ENCODE measurements around the gene TERF2IP. TPM values are rescaled to one million over a fixed set of nuclear protein-coding genes. Genes with fewer than 3 reads are reported as not detected.

TERF2IP gene
- total RNA-seq, 4 donors from 2014 or later: 72.6 to 97.2 (median 85.2) TPM

DNA sequence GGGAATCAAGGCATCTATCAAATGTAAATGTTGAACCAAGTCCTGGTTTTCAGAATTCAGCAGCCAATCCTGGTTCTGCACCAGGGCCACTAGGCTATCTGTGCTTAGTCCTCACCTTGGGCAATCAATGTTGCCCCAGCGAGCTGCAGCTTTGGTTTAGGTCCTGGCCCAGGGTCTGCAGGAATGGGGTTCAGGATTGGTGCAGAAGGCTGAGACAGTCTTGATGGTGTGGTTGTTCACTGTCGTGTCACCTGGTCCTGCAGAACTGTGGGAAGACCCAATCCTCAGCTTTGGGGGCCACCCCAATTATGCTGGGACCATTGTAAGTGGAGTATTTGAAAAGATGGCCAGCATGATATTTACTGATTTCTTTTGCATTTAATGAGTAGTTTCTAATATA lies 10.6 kb downstream of the TERF2IP start:
- intact Hi-C loops (cut with DNase I; ENCODE audit: low total_unique reads): no loop called here
- TF ChIP-seq, protein P1, sequence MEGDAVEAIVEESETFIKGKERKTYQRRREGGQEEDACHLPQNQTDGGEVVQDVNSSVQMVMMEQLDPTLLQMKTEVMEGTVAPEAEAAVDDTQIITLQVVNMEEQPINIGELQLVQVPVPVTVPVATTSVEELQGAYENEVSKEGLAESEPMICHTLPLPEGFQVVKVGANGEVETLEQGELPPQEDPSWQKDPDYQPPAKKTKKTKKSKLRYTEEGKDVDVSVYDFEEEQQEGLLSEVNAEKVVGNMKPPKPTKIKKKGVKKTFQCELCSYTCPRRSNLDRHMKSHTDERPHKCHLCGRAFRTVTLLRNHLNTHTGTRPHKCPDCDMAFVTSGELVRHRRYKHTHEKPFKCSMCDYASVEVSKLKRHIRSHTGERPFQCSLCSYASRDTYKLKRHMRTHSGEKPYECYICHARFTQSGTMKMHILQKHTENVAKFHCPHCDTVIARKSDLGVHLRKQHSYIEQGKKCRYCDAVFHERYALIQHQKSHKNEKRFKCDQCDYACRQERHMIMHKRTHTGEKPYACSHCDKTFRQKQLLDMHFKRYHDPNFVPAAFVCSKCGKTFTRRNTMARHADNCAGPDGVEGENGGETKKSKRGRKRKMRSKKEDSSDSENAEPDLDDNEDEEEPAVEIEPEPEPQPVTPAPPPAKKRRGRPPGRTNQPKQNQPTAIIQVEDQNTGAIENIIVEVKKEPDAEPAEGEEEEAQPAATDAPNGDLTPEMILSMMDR (IDR thresholded peaks at IDR 0.05): no peak
- TF ChIP-seq POLR2A (IDR thresholded peaks at IDR 0.05): no peak
- no peak for DNase-seq (ENCODE audit: low spot score in 2 of 2)
- WGBS, 2 donors: 95 to 100% methylated on average over 2 of the region's 2 CpGs
- H3K4me3 ChIP-seq (ENCODE audit: low read depth, poor library complexity, severe bottlenecking): no peak overlapping the region

DNA sequence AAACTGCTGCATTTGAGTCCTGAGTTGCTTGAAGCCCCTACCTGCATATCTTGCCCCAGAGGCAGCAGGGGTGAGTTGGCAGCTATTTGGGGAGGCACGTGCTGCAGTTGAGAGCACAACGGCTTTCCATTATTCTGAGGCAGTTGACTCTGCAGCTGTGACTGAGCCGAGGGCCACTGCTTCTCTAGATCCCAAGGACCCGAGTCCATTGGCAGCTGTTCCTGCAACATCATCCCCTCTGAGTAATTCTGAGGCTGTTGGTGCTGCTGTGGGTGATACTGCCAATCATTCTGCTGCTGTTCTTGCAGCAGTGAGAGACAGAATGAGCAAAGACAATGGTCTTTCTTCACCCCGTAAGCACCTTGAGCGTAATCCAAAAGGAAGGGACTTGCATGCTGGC lies 12.7 kb downstream of the TERF2IP start:
- TF ChIP-seq, protein P1 (IDR thresholded peaks at IDR 0.05): no peak
- TF ChIP-seq POLR2A (IDR thresholded peaks at IDR 0.05): no peak
- H3K4me3 ChIP-seq (ENCODE audit: low read depth, poor library complexity, severe bottlenecking): no peak overlapping the region
- 90% methylated on average over 6 of the region's 6 CpGs for WGBS, 2 donors
- DNase-seq (ENCODE audit: low spot score in 2 of 2): no peak
- intact Hi-C loops (cut with DNase I; ENCODE audit: low total_unique reads): no loop called here

- TF ChIP-seq, protein P1 (IDR thresholded peaks at IDR 0.05): no peak
- no peak for TF ChIP-seq POLR2A (IDR thresholded peaks at IDR 0.05)
- no peak for DNase-seq (ENCODE audit: low spot score in 2 of 2)
- 56 to 75% methylated on average over 4 of the region's 4 CpGs for WGBS, 2 donors
- intact Hi-C loops (cut with DNase I; ENCODE audit: low total_unique reads): no loop called here
- H3K4me3 ChIP-seq (ENCODE audit: low read depth, poor library complexity, severe bottlenecking): no peak overlapping the region
Measured at GRCh38 chr16:75660726-75661302, 13.2 kb downstream of the TERF2IP start.

GRCh38 chr16:75667503-75667902 lies 19.9 kb downstream of the TERF2IP start:
- no peak overlapping the region for H3K4me3 ChIP-seq (ENCODE audit: low read depth, poor library complexity, severe bottlenecking)
- intact Hi-C loops (cut with DNase I; ENCODE audit: low total_unique reads): no loop called here
- DNase-seq (ENCODE audit: low spot score in 2 of 2): no peak
- TF ChIP-seq, protein P1 (IDR thresholded peaks at IDR 0.05): no peak
- no peak for TF ChIP-seq POLR2A (IDR thresholded peaks at IDR 0.05)

GRCh38 chr16:75676909-75677308 lies 29.3 kb downstream of the TERF2IP start, which contains the start of gene CPHXL2:
TSS of gene CPHXL2 (minus strand) at chr16:75677009. CDS start at chr16:75676999, 10 bp downstream.
- no peak within 1 kb of the TSS for H3K4me3 ChIP-seq (ENCODE audit: low read depth, poor library complexity, severe bottlenecking)
- no peak for DNase-seq (ENCODE audit: low spot score in 2 of 2)
- TF ChIP-seq POLR2A (IDR thresholded peaks at IDR 0.05): no peak
- TF ChIP-seq, protein P1 (IDR thresholded peaks at IDR 0.05): no peak
- intact Hi-C loops (cut with DNase I; ENCODE audit: low total_unique reads): no loop called here
- WGBS, 2 donors: 96 to 98% methylated on average over 4 of the region's 4 CpGs

DNA sequence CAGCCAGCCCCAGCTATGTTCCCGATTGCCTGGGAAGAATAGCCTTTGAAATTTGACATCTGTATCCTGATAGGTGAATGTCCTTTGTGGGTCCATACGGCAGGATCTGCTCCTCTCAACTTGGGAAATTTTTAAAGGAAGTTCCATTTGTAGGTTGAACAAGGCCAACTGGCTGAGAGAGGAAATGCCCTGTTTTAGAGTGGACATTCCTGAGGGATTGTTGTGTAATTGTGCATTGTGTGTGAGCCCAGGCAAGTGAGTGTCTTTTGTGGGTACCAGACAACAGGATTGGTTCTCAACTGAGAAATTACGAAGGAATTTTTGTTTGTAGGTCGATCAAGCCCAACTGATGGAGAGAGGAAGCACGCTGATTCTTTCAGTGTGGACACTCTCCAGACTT lies 31.8 kb downstream of the TERF2IP start:
- WGBS, 2 donors: 84 to 91% methylated on average over 5 of the region's 5 CpGs
- TF ChIP-seq, protein P1 (IDR thresholded peaks at IDR 0.05): no peak
- TF ChIP-seq POLR2A (IDR thresholded peaks at IDR 0.05): no peak

More for the DNA sequence above, 31.8 kb downstream of the TERF2IP start:
- H3K4me3 ChIP-seq (ENCODE audit: low read depth, poor library complexity, severe bottlenecking): no peak overlapping the region
- no peak for DNase-seq (ENCODE audit: low spot score in 2 of 2)
- intact Hi-C loops (cut with DNase I; ENCODE audit: low total_unique reads): no loop called here
